SK-N-MC (cell line): Measurements from ENCODE around the gene KCNN3.

Source experiments
- EZH2 ChIP-seq: fragments of 200-600 bp; sonication (generic); IDR thresholded peaks from one replicate; pipeline ENCODE4 v1.6.1; 2017; ENCODE audit warnings: antibody characterized with exemption
- POLR2AphosphoS5 ChIP-seq: IDR thresholded peaks from 2 replicates; pipeline ENCODE4 v1.6.1; 2012; ENCODE audit warnings: mild to moderate bottlenecking, low read depth, low read length, borderline replicate concordance

DNA sequence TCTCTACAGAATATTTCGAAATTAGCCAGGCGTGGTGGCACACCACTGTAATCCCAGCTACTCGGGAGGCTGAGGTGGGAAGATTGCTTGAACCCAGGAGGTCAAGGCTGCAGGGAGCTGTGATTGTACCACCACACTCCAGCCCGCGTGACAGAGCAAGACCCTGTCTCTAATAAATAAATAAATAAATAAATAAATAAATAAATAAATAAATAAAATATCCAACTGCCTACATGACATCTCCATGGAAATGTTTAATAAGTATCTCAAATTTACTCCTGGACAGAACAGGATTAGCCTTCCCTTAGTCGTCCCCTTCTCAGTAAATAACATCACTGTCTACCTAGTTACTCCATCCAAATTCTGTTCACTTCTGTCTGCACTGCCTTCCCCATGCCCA lies 29.0 kb upstream of the KCNN3 start:
- TF ChIP-seq EZH2 (no peak), POLR2AphosphoS5 (no peak)
